PFSK-1 (cell line): ENCODE results near the gene MAGI2.

Experiments used
- POLR2AphosphoS5 ChIP-seq: IDR thresholded peaks from 2 replicates; pipeline ENCODE4 v1.6.1; 2012; ENCODE audit warnings: low read depth, mild to moderate bottlenecking, control low read depth, low read length, moderate library complexity
- REST ChIP-seq, 2 experiments: IDR thresholded peaks; 2 replicates each; pipeline versions ENCODE4 v1.6.1 to v1.8.0; 2011 to 2012; ENCODE audit warnings: low read depth in 2 of 2, low read length in 2 of 2, control low read depth in 1 of 2, inconsistent platforms in 1 of 2, mild to moderate bottlenecking in 1 of 2, moderate library complexity in 1 of 2; ENCODE audit not compliant: insufficient read depth in 1 of 2
- SIN3A ChIP-seq: IDR thresholded peaks from 2 replicates; pipeline ENCODE4 v1.6.1; 2012; ENCODE audit warnings: mild to moderate bottlenecking, low read length, moderate library complexity, borderline replicate concordance; ENCODE audit not compliant: insufficient read depth
- TAF1 ChIP-seq: IDR thresholded peaks from 2 replicates; pipeline ENCODE4 v1.6.1; 2012; ENCODE audit warnings: low read length, control low read depth, borderline replicate concordance; ENCODE audit not compliant: insufficient read depth

- TF ChIP-seq POLR2AphosphoS5 (no peak), TAF1 (no peak), SIN3A (no peak), REST (IDR thresholded peaks at IDR 0.05; ENCODE audit: insufficient read depth in 1 of 2, low read depth in 2 of 2, low read length in 2 of 2) (no peak)
Measured at GRCh38 chr7:78450706-78451105, 1002.8 kb downstream of the MAGI2 start.
